ENCODE data around the gene MAML2.

DNA sequence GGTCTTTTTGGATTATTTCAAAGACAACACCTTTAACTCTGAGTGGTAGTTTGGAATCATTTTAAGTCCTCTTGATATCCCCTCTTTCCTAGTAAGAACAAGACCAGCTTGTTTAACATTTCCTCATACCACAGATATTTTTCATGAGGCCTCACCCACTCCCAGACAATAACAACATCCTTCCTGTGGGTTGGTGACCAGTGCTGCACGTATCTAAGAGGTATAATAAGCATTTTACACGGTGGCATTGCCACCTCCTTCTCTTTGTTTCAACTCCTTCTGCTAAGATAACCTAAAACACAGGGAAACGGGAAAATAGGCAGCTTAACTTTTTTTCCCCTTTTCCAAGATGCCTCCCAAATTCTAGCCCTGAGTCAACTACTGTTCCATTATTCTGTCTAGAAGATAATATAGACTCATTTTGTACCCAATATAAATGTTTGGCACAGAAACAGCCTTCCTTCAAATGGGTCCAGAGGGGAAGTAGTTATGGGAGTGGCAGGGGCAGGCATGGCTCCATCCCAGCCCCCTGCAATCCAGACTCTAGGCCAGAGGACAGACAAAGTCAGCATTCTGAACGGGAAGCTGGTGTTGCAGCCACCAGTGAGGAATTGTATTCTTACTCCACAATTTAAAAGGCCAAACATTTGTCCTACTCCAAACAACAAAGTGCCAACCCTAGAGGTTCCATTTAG, 28.5 kb downstream of the MAML2 start:
- TF ChIP-seq, protein P1, sequence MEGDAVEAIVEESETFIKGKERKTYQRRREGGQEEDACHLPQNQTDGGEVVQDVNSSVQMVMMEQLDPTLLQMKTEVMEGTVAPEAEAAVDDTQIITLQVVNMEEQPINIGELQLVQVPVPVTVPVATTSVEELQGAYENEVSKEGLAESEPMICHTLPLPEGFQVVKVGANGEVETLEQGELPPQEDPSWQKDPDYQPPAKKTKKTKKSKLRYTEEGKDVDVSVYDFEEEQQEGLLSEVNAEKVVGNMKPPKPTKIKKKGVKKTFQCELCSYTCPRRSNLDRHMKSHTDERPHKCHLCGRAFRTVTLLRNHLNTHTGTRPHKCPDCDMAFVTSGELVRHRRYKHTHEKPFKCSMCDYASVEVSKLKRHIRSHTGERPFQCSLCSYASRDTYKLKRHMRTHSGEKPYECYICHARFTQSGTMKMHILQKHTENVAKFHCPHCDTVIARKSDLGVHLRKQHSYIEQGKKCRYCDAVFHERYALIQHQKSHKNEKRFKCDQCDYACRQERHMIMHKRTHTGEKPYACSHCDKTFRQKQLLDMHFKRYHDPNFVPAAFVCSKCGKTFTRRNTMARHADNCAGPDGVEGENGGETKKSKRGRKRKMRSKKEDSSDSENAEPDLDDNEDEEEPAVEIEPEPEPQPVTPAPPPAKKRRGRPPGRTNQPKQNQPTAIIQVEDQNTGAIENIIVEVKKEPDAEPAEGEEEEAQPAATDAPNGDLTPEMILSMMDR (IDR thresholded peaks at IDR 0.05) = no peak
- TF ChIP-seq EZH2phosphoT487 (IDR thresholded peaks at IDR 0.05) = no peak

Data from neural progenitor cell (in vitro differentiated cells).